COLO668 (cell line): ENCODE measurements around the gene FANK1.
"Not testable (repeated sequence)": the region's sequence is repeated elsewhere in the genome, so short reads cannot be mapped to it uniquely, and the experiment has no call there.

Experiments
- DNase-seq: peaks from one replicate; lab custom pipeline; 2025; ENCODE audit not compliant: unreplicated experiment; lab: John Stamatoyannopoulos, UW

Gene FANK1

DNA sequence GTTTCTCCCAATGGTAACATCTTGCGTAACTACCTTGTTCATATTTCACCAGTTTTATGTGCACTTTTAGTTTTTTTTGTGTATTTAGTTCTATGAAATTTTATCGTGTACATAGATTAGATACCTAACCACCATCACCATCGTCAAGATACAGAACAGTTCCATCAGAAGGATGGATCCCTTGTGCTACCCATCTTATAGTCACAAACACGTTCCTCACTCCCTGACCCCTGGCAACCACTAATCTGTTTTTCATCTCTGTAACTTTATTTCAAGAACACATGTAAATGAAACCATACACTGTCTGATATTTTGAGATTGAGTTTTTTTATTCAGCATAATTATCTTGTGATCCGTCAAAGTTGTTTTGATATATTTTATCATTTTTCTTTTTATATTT is 29.9 kb downstream of the FANK1 start:
- DNase-seq, result no peak

DNA sequence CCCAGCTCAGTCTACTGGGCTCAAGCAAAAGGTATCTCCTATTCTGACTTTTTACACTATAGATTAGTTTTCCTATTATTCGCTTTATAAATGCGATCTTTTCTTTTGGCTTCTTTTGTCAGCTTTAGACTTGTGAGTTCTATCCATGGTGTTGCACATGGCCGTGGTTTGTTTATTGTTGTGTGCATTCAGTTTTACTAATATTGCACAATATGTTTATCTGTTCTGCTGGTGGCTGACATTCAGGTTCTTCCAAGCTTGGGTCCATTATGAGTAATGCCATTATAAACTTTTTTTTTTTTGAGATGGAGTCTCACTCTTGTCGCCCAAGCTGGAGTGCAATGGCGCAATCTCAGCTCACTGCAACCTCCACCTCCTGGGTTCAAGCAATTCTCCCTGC is 30.9 kb downstream of the FANK1 start:
- DNase-seq, result not testable (repeated sequence)

DNA sequence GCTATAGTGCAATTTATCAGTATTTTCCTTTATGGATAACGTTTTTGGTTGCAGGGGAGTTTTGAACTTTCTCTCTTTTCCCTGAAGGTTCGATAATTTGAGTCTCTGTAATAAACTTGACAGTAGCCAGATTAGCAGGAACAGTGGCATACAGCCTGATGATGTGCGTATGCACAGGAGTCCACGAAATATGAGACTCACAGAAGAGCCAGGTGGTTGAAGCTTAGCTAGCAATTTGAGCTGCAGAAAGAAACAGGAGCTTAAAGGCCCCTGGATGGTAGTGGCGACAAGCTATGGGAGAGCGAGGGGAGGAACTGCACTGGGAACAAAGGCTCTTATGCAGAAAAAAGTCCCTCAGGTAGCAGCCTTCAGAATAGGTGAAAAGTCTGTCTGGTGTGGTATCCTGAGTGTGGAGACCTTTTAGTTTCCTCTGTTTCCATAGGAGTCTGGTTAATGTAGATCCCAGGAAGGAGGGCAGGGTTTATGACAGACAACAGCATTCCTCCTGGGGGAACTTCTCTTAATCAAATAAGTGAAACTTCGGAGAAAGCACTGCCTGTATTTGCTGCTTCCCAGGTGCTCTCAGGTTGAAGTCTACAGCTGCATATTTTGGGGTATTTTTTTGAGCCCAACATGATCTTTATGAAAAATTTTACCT is 32.7 kb downstream of the FANK1 start:
- peak; percentile 42 for DNase-seq

DNA sequence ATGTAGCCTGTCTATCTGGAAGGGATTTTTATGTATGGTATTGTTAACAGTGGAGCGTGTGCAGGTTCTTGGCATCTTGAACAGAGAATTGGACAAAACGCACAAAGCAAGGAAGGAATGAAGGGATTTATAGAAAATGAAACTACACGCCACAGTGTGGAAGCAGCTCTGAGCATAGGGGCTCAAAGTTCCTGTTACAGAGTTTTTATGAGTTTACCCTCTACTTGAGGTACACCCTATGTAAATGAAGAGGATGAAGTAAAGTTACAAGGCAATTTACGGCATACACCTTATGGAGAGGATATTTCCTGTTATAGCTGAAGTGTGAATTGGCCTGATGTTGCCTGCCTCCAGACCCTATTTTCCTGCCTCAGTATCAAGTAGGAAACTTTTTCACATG is 33.3 kb downstream of the FANK1 start:
- no peak for DNase-seq

DNA sequence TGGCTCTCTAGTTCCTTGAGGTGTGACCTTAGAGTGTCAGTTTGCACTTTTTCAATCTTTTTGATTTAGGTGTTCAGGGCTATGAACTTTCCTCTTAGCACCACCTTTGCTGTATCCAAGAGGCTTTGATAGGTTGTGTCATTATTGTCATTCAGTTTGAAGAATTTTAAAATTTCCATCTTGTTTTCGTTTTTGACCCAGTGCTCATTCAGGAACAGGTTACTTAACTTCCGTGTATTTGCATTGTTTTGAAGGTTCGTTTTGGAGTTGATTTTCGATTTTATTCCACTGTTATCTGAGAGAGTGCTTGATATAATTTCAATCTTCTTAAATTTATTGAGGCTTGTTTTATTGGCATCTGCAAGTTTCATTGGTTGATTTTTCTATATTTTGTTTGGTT is 37.3 kb downstream of the FANK1 start:
- DNase-seq, result no peak

DNA sequence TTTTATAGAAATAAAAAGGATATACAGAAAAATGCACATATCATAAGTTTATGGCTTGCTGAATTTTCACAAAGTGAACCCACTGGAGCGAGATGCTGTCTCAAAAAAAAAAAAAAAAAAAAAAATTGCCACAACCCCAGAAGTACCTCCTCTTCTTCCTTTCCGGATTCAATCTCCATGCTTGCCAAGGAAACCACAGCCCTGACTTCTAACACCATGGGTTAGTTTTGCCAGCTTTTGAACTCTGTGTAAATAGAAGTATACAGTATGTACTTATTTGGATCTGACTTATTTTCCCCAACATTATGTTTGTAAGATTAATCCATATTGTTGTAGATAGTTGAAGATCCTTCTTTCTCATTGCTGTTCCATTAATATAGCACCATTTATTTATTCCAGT is 40.0 kb downstream of the FANK1 start:
- no peak for DNase-seq

DNA sequence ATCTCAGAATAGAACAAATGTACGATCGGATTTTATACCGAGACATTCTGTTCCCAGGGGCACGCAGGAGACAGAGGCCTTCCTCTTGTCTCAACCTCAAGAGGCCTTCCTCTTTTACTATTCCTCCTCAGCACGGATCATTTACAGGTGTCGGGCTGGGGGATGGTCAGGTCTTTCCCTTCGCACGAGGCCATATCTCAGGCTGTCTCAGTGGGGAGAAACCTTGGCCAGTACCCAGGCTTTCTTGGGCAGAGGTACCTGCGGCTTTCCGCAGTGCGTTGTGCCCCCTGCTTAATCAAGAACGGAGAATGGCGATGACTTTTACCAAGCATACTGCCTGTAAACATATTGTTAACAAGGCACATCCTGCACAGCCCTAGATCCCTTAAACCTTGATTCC is 44.2 kb downstream of the FANK1 start:
- DNase-seq, result no peak

DNA sequence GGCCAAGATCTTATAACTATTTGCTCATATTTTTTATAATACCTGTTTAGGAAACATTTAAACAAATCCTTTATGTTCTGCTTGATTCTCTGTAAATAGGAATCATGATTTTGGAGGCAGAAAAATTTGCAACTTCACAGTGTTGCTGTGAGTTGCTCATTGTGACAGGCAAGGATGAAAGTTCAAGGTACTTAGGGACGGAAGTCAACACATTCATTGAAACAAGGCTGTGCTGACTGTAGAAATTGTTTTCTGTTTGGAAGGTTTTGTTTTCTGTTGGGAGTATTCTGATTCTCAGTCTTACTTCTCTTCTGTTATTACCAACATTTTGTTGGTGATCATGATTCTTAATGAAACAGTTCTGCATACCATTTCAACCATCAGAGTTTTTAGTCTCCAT is 54.9 kb downstream of the FANK1 start:
- DNase-seq, result no peak

DNA sequence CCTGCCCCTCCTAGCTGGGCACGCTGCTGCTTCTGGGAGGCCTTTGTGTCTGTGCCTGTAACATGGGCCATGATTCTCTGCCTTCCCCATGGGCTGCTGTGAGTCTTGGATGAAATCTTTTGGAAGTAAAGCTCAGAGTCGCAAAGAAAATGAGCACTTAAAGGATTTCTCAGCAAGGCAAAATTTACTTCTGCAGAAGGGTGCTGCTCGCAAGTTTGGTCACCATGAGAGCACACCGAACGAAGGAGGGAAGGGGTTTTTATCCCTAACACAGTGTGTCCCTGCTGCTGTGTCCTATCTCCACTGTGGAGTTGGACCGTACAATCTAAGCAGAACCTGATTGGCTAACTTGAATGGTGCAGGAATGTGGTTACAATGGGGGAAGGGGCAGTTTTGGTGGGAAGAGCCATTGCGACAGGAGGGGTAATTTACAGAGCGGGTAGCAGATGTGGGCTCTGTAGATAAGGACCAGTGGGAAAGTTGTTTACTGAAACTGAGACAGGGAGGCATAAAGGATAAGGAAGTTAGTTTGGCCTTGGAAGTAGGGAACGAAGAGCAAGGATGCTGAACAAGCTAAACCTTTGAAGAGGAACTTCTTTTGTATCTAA is 57.5 kb downstream of the FANK1 start:
- no peak for DNase-seq

DNA sequence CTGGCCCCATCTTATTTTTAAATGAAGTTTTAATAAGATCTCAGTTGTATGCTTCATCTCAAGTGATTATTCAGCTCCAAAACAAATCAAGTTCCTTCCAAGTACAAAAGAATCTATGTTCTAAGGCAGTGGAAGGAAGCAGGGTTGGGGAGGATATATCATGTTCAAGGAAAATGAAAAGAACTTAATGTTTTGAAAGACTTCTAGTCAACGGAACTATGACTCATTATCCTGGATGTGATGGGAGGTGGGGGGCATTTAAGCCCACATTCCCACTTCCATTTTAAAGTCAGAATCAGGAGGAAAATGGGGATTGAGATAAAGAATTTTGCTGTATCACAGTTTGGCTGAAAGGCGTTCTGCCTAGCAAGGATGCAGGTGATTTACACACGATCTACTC is 59.4 kb downstream of the FANK1 start:
- no peak for DNase-seq

DNA sequence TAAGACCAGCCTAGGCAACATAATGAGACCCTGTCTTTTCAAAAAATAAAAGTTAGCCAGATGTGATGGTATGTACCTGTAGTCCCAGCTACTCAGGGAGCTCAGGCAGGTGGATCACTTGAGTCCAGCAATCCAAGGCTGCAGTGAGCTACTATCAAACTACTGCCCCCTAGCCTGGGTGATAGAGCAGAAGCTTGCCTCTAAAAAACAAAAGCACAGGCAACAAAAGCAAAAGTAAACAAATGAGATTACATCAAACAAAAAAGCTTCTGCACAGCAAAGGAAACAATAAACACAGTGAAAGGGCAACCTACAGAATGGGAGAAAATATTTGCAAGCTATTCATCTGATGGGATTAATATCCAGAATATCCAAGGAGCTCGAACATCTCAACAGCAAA is 65.4 kb downstream of the FANK1 start:
- DNase-seq, result no peak

DNA sequence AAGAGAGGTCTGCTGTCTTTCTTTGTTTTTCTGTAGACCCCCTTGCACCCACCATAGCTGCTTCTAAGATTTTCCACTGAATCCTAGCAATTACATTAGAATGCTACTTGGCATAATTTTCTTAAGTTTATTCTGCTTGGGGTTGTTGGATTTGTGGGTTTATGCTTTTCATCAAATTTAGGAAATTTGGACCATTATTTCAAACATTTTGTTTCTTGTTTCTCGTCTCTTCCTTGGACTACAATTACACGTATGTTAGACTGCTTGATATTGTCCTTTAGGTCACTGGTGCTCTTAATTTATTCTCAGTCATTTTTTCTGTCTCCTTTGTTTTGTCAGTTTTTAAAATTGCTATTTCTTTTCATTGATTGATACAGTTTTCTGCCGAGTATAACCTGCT is 65.8 kb downstream of the FANK1 start:
- DNase-seq, result no peak

DNA sequence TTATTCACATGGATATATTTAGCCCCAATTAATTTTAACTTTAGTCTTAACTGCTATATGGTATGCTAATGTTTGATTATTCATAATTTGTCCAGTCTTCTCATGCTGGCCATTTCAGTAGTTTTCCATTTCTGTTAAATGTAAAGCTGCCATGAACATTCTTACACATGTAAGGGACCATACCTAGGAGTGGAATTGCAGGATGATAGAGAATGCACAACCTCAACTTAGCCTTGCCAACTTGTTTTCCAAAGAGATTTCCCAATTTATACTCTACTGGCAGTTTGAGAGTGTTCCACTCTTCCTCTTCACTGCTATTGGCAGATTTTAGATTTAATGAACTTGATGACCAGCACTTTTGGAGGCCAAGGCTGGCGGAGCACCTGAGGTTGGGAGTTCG is 68.2 kb downstream of the FANK1 start:
- DNase-seq, result no peak

DNA sequence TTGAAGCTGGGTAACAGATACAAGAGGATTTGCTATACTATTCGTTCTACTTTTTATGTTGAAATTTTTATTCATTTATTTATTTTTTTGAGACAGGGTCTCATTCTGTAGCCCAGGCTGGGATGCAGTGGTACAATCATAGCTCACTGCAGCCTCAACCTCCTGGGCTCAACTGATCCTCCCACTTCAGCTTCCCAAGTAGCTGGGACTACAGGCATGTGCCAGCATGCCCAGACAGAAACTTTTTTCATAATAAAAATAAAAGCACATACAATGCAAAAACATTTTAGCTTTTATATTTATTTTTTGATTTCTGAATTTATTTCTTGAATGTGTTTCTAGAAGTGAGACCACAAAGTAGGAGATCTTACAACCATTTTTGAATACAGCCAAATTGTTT is 71.2 kb downstream of the FANK1 start:
- no peak for DNase-seq

DNA sequence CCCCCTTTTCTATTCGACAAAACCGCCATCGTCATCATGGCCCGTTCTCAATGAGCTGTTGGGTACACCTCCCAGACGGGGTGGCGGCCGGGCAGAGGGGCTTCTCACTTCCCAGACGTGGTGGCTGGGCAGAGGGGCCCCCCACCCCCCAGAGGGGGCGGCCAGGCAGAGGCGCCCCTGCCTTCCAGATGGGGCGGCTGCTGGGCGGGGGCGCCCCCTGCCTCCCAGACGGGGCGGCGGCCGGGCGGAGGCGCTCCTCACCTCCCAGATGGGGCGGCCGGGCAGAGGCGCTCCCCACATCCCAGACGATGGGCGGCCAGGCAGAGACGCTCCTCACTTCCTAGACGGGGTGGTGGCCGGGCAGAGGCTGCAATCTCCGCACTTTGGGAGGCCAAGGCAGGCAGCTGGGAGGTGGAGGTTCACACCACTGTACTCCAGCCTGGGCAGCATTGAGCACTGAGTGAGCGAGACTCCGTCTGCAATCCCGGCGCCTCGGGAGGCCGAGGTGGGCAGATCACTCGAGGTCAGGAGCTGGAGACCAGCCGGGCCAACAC is 73.8 kb downstream of the FANK1 start:
- not testable (repeated sequence) for DNase-seq

DNA sequence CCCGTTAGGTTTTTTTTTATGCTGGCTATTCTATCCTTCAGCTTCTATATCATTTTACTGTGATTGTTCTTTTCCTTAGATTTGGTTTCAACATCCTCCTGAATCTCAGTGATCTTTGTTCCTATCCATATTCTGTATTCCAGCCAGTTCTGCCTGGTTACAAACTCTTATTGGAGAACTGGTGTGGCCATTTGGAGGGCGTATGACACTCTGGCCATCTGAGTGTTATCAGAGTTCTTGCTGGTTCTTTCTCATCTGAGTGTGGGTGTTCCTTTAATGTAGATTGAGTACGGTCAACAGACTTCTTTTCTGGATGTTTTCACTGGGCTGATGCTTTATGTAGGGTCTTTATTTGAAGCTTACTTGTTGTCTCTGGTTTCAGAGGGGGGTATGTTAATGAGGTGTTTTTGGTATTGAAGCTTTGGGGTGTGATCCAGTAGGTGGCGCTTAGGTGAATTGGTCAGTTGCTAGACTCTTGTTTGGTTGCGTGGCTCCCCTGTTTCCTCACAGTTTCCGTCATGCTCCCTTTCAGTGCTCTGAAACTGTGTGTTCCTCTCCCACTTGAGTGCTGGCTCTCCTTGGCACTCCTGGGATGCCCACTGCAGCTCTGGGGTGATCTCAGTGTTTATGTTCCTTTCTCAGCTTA is 80.7 kb downstream of the FANK1 start:
- DNase-seq, result no peak

DNA sequence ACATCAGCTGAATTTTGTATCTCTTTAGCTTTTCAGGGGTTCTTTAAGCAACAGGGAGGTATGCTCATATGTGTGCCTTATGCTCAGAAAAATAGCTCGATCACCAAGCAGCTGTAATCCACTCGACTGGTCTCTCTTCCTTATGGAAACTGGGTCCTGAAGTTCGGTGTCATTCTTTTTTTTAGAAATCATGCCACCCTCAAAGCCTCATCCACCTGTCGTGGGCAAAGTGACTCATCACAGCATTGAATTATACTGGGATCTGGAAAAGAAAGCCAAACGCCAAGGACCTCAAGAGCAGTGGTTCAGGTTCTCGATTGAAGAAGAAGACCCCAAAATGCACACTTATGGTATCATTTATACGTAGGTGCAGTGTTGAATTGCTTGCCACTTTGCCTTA is 83.6 kb downstream of the FANK1 start:
- no peak for DNase-seq

DNA sequence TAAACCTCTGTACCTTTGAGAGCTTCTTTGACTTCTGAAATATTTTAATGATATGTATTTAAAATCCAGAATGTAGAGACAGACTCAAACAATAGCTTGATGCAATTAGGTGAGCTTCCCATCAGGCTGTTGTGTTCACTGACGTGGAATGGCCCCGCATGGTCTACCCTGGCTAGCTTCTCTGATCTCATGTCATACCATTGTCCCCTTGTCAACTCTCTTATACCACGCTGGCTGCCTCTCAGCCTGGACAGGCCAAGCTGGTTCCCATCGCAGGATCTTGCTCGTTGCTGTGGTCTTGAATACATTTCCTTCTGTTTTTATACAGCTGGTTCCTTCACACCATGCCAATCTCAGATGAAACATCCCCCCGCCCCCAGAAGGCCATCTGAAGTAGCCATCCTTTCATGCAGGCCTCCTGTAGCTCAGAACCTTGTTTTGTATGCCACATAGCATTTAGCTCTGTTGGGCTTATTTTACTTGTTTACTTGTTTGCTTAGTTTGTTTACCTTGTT is 84.2 kb downstream of the FANK1 start:
- DNase-seq, result no peak

DNA sequence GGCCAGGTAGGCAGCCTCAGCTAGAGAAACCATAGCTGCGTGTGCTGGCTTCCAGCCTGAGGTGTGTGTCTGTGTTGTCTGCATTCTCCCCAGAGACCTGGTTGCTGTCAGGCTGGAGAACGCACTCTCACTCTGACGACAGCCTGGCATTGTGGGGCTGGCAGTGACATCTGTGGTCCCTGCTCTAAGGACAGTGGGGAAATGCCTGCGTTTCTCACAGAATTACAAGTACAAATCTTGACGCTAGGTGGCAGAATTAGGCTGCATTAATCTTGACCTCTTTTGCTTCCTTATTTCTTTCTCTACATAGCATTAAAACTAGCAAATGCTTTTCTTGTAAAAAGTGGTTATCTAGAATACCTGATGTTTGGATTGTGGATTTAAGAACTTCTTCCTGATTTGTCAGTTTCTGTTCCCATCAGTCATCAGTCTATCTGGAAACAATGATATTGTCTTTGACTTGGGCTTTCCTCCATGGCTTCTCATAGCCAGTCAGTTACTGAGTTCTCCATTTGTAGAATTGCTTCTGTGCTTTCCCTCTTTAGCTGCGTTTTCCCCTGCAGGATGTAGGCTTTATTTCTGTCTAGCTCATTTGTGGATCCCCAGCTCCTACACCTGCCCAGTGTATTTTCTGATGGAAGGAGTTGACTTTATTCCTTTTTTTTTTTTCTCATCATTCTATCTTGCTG is 86.0 kb downstream of the FANK1 start:
- peak; percentile 48 for DNase-seq

DNA sequence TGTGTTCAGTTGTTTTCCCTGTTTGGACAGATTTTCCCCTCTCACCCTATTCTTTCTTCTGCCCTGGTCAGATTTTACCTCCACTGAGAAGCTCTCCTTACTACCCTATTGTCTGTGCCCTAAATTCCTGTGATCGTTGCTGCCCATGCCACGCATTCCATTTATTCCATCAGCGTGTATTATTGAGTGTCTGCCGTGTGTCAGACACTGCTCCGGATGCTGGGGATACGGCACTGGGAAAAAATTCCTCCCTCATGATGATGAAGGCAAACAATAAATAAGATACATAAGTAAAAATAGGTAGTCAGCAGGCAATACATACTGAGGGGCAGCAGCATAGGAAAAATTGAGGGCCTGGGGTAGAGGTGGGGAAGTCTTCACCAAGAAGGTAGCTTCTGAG is 86.8 kb downstream of the FANK1 start:
- no peak for DNase-seq

DNA sequence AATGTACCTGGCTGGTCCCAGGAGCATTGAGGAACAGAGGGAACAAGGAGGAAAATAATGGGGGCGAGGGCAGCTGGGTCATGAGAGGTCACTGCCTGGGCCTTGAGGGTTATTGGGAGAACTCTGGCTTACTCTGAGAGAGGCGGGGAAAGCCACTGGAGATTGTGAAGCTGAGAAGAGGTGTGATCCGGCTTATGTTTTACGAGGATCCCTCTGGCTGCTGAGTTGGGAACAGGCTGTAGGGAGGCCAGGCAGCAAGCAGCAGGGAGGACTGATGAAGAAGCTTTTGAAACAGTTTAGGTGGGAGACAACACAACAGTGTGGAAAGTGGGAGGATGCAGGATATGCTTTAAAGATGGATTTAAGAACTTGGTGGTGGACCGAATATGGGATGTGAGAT is 87.3 kb downstream of the FANK1 start:
- no peak for DNase-seq

DNA sequence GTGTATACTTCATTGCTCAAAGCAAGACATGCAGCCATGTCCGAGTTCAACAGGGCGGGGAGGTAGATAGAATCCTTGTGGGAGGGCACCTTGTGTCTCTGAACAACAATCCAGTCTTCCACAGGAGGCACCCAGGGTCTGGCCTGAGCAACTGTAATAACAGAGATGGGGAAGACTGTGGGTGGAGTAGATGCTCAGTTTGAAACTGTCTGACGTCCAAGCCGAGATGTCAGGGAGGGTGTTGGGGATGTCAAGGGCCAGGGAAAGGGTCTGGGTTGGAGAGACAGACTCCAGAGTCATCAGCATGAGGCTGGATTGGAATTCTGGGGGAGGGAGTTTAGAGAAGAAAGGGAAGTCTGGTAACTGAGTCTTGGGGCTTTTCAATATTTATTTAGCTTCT is 88.0 kb downstream of the FANK1 start:
- DNase-seq, result no peak
